GM12878 (cell line): Measurements from ENCODE around the gene PTPRN2. TPM values are rescaled to one million over a fixed set of nuclear protein-coding genes. Genes with fewer than 3 reads are reported as not detected.

Experiments
- ATAC-seq: fragments of 200-7000 bp; cut with Tn5 transposase; 3 replicates; pipeline ENCODE4 v1.9.1; 2020; ENCODE audit warnings: mild to moderate bottlenecking, moderate library complexity
- BruUV-seq: library from RNA; stranded (reverse); fragments of 400-500 nt; replicated peaks from 2 replicates; lab custom pipeline; 2021; lab: Mats Ljungman, UMichigan
- CTCF ChIA-PET: fragments of 300-600 bp; sonication (Branson Sonifier 250); formaldehyde crosslinking; extraction: SDS; loops from one replicate; lab custom pipeline; 2021; ENCODE audit warnings: inconsistent platforms; lab: Yijun Ruan, JAX
- POLR2A ChIA-PET: fragments of 350-600 bp; formaldehyde crosslinking; extraction: SDS; loops from one replicate; lab custom pipeline; 2021; ENCODE audit warnings: inconsistent platforms; lab: Charles Lee
- RAD21 ChIA-PET: fragments of 300-600 bp; sonication (Branson Sonifier 250); formaldehyde crosslinking; loops from one replicate; lab custom pipeline; 2023; ENCODE audit warnings: antibody characterized with exemption; ENCODE audit not compliant: unreplicated experiment; lab: Charles Lee
- SMC1A ChIA-PET: fragments of 300-600 bp; sonication (Branson Sonifier 250); formaldehyde crosslinking; loops from one replicate; lab custom pipeline; 2023; ENCODE audit not compliant: unreplicated experiment, uncharacterized antibody; lab: Charles Lee
- DNase-seq: peaks from one replicate; pipeline ENCODE4 v3.0.0-alpha.2; 2011; ENCODE audit warnings: low read depth, low spot score
- FAIRE-seq: peaks from 3 replicates; lab custom pipeline; 2011; peaks lifted over from hg19 to GRCh38; lab: Jason Lieb, UNC
- H2AFZ ChIP-seq: 2 replicates; pipeline ENCODE4 v1.6.0; 2011; ENCODE audit warnings: low read depth, low read length, control low read depth; ENCODE audit not compliant: control insufficient read depth
- H3K27ac ChIP-seq: 2 replicates; pipeline ENCODE4 v1.5.1; 2011; ENCODE audit warnings: control low read depth; ENCODE audit not compliant: control insufficient read depth, insufficient read depth
- H3K27me3 ChIP-seq, 2 experiments: replicated peaks in 1 of 2; 2 replicates each; pipeline versions ENCODE4 v1.6.0 to v1.6.1; 2011; ENCODE audit warnings: low read length in 1 of 2; ENCODE audit not compliant: control insufficient read depth in 2 of 2, insufficient read depth in 2 of 2
- H3K36me3 ChIP-seq, 2 experiments: 2 replicates each; pipeline ENCODE4 v1.5.1; 2011; ENCODE audit warnings: low read length in 1 of 2; ENCODE audit not compliant: control insufficient read depth in 2 of 2, insufficient read depth in 2 of 2
- H3K4me1 ChIP-seq: 2 replicates; pipeline ENCODE4 v1.6.1; 2011; ENCODE audit warnings: mild to moderate bottlenecking, low read length, moderate library complexity, mixed read lengths; ENCODE audit not compliant: control insufficient read depth, insufficient read depth
- H3K4me2 ChIP-seq: 2 replicates; pipeline ENCODE4 v1.6.0; 2011; ENCODE audit warnings: control low read depth; ENCODE audit not compliant: control insufficient read depth, insufficient read depth
- H3K4me3 ChIP-seq: fragments of 200-600 bp; sonication (generic); 2 replicates; pipeline ENCODE4 v1.5.1; 2016
- H3K79me2 ChIP-seq: 2 replicates; pipeline ENCODE4 v1.6.0; 2011; ENCODE audit warnings: low read length; ENCODE audit not compliant: control insufficient read depth, insufficient read depth
- H3K9ac ChIP-seq: 2 replicates; pipeline ENCODE4 v1.8.0; 2011; ENCODE audit warnings: low read length, control low read depth, mixed read lengths; ENCODE audit not compliant: control insufficient read depth, insufficient read depth
- H3K9me3 ChIP-seq: replicated peaks from 3 replicates; pipeline ENCODE4 v1.5.1; 2011; ENCODE audit warnings: mild to moderate bottlenecking, low read length; ENCODE audit not compliant: control insufficient read depth, insufficient read depth
- H4K20me1 ChIP-seq: 2 replicates; pipeline ENCODE4 v1.6.0; 2011; ENCODE audit not compliant: control insufficient read depth, insufficient read depth
- FOXM1 ChIP-seq: IDR thresholded peaks from 2 replicates; pipeline ENCODE4 v1.6.1; 2012; ENCODE audit warnings: low read depth, mild to moderate bottlenecking, inconsistent platforms, low read length, moderate library complexity
- HSF1 ChIP-seq: fragments of 150-350 bp; IDR thresholded peaks from 2 replicates; pipeline ENCODE4 v1.6.1; 2014; ENCODE audit warnings: mild to moderate bottlenecking, low read depth, low read length
- KAT2A ChIP-seq: conservative IDR thresholded peaks from 2 replicates; pipeline ENCODE4 v1.6.1; 2011; ENCODE audit warnings: low read depth, low read length; ENCODE audit not compliant: control insufficient read depth
- MTA2 ChIP-seq: fragments of 450-650 bp; IDR thresholded peaks from 2 replicates; pipeline ENCODE4 v1.6.1; 2016; ENCODE audit warnings: low read depth, mild to moderate bottlenecking, moderate library complexity
- NFIC ChIP-seq: IDR thresholded peaks from 2 replicates; pipeline ENCODE4 v1.6.1; 2012; ENCODE audit warnings: low read depth, mild to moderate bottlenecking, inconsistent platforms, low read length, moderate library complexity
- NKRF ChIP-seq: fragments of 450-650 bp; conservative IDR thresholded peaks from 2 replicates; pipeline ENCODE4 v1.6.1; 2017; ENCODE audit warnings: mild to moderate bottlenecking, moderate library complexity
- SIN3A ChIP-seq: IDR thresholded peaks from 2 replicates; pipeline ENCODE4 v1.6.1; 2012; ENCODE audit warnings: low read depth, low read length, improper control_type of control experiment
- SP1 ChIP-seq: IDR thresholded peaks from one replicate; pipeline ENCODE4 v1.6.1; 2011; ENCODE audit warnings: low read depth, low read length
- SPI1 ChIP-seq: IDR thresholded peaks from 2 replicates; pipeline ENCODE4 v1.6.1; 2011; ENCODE audit warnings: low read depth, mild to moderate bottlenecking, low read length, moderate library complexity, borderline replicate concordance; ENCODE audit not compliant: insufficient read depth
- SREBF1 ChIP-seq: IDR thresholded peaks from 2 replicates; pipeline ENCODE4 v1.6.1; 2012; ENCODE audit warnings: mild to moderate bottlenecking, low read length
- ZNF24 ChIP-seq: fragments of 450-650 bp; IDR thresholded peaks from 2 replicates; pipeline ENCODE4 v1.6.1; 2017; ENCODE audit warnings: antibody characterized with exemption, mild to moderate bottlenecking
- ZNF384 ChIP-seq: IDR thresholded peaks from 2 replicates; pipeline ENCODE4 v1.6.1; 2012; ENCODE audit warnings: low read depth, mild to moderate bottlenecking, low read length, improper control_type of control experiment, borderline replicate concordance
- WGBS: methylation state at CpG from one replicate; pipeline ENCODE4 v1.1.6; 2016; ENCODE audit warnings: low lambda C conversion rate; ENCODE audit not compliant: insufficient replicate concordance, insufficient coverage; ENCODE audit errors: missing lambda C conversion rate; 5-methylcytosine and 5-hydroxymethylcytosine counted together
- in situ Hi-C: fragments of 300-500 bp; cut with MboI; formaldehyde crosslinking; loops from 9 replicates; pipeline ENCODE4 v1.14.3; 2018; ENCODE audit warnings: mixed read lengths
- intact Hi-C: fragments of 100-400 bp; cut with micrococcal nuclease; formaldehyde crosslinking; loops from one replicate; pipeline ENCODE4 v1.14.2; 2022; ENCODE audit not compliant: unreplicated experiment
- polyA plus RNA-seq, 11 experiments: library from polyadenylated mRNA; depleted of rRNA in 4 of 11; unstranded in 6 of 11; stranded (reverse) in 5 of 11; fragments of >200 nt; fragmentation: Nextera tagmentation in 4 of 11; fragmentation: Illumina TruSeq in 1 of 11; extraction: Ambion mirVana in 4 of 11; extraction: Trizol in 1 of 11; gene quantifications; 1 replicate in 1 of 11; 2 replicates in 10 of 11; pipeline versions ENCODE4 v1.2.1 to v1.2.3, GENCODE V29; 2011 to 2016; ENCODE audit warnings: inconsistent platforms in 2 of 11, missing spikeins in 2 of 11, low read depth in 1 of 11
- total RNA-seq, 4 experiments: library from RNA; depleted of rRNA in 3 of 4; stranded (reverse); fragments of >200 nt in 3 of 4; fragmentation: Illumina TruSeq in 1 of 4; extraction: Trizol in 1 of 4; gene quantifications; 2 replicates each; pipeline versions ENCODE4 v1.2.1 to v1.2.3, GENCODE V29; 2013 to 2021
- TF ChIP-seq, protein P1 (sequence below): IDR thresholded peaks from 2 replicates; pipeline ENCODE4 v1.6.1; 2011; ENCODE audit warnings: low read depth, mild to moderate bottlenecking, low read length, moderate library complexity, borderline replicate concordance; ENCODE audit errors: extremely low read depth

PTPRN2 gene
- total and polyA plus RNA-seq, 10 of the 15 experiments (the other 5 are each of a cell fraction or from before 2014, with no cell fraction given) = 5.4 TPM; not detected in 9

GRCh38 chr7:158275711-158276413 lies 311.8 kb downstream of the PTPRN2 start:
- Histone ChIP-seq H3K4me1 (no peaks in the 10 kb centered on the region), H3K27ac (no peak overlapping the region), H2AFZ (no peak overlapping the region), H3K9me3 (no peaks in the 10 kb centered on the region; the same call in 2 of the 3 replicates), H3K9ac (no peak overlapping the region), H3K27me3 (no peaks in the 10 kb centered on the region), H3K4me2 (no peak overlapping the region), H4K20me1 (no peaks in the 10 kb centered on the region), H3K36me3 (no peaks in the 10 kb centered on the region), H3K4me3 (no peak overlapping the region), H3K79me2 (no peaks in the 10 kb centered on the region)
- POLR2A ChIA-PET = no interaction called here
- no peak for TF ChIP-seq SPI1
- no peak for TF ChIP-seq FOXM1
- TF ChIP-seq KAT2A = no peak
- TF ChIP-seq SREBF1 = no peak
- no peak for TF ChIP-seq NFIC
- TF ChIP-seq ZNF24 = no peak
- TF ChIP-seq SP1 = no peak
- no peak for TF ChIP-seq SIN3A
- TF ChIP-seq NKRF = no peak
- TF ChIP-seq ZNF384 = no peak
- TF ChIP-seq, protein P1, sequence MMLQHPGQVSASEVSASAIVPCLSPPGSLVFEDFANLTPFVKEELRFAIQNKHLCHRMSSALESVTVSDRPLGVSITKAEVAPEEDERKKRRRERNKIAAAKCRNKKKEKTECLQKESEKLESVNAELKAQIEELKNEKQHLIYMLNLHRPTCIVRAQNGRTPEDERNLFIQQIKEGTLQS = no peak
- TF ChIP-seq MTA2 = no peak
- no peak for TF ChIP-seq HSF1
- CTCF ChIA-PET = no interaction called here
- in situ Hi-C loops (no loop called here), intact Hi-C loops (no loop called here)
- SMC1A ChIA-PET = no interaction called here
- RAD21 ChIA-PET = no interaction called here
- FAIRE-seq = no peak
- WGBS = 49% methylated on average over 12 of the region's 22 CpGs
- no peak for DNase-seq
- no peak for ATAC-seq
- BruUV-seq = no TSS peak
